Endometrium (tissue), 2 donors: Measurements from ENCODE around the gene PRDM16.

Experiments
- FAIRE-seq: peaks from 2 replicates; lab custom pipeline; 2012; peaks lifted over from hg19 to GRCh38; lab: Jason Lieb, UNC
- donor health status: control.
- donor health status: control.

Gene PRDM16

DNA sequence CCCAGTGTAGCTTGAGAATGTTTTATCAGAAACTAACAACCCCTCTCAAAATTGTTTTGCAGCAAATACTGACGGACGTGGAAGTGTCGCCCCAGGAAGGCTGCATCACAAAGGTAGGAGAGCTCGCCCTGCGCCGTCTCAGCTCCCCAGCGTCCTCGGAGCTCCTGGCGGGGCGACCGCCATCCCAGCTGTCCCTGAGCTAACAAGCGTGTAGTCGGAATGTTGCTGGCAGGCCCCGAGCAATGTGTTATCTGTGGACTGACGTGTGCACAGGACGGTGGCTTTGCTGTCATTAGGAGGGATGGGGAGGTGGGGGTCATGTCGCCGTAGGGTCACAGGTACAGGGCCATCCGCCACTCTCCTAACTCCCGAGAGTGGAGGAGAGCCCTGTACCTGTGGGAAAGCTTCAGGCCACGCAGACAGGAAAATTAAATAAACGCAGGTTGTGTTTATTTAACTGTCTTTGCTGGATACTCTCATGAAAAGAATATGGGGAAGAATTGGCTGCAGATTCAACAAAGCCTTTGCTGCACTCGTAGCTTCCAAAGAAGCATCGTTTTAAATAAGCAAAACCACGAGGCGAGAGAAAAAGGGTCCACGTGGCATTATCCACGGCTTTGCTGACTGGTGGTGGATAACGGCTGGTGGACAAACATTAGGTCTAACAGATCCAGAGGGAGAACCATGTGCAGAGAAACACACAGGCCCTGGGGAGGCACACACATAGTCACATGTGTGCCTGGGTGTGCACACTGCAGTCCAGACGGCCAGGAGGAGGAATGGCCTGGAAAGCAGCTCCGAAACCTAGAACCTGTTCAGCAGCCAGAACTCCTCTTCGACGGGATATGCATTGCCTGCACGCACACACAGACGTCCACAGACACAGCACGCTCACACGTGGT is 175.3 kb downstream of the PRDM16 start:
- FAIRE-seq, result no peak

DNA sequence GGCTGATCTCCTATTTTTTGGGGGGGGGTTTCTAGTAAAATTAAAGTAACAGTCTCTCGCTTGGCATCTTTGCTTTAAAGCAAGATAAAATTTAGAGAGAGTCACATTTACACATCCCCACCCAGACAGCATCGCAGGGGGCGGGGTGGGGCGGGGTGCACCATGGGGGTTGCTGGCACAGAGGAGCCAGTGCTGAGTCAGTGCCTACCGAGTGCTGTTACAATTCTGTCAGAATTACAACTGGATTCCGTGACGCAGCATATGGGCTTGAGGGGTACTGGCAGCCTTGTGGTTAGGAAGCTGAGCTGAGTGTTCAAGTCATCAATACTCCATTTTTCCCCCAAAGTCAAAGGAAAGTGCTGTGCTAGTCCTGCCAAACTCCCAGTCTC is 175.9 kb downstream of the PRDM16 start:
- no peak for FAIRE-seq

DNA sequence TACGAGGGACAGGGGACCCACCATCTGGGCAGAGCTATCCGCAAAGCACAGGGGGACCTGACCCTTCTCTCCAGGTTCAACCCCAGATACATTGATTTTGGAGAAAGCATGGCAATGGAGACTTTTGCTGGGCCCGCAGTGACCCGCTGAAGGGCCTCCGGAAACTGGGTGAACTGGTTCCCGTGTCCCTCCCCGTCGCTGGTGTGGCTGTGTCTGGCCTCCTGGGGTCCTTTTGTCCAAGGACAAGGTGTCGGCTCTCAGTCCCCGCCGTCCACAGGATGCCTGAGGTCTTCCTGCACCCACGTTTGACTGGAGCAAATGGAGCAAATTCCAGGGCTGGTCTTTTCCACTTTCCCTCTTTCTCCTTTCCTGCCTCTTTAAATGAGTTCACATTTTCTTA is 176.3 kb downstream of the PRDM16 start:
- no peak for FAIRE-seq

DNA sequence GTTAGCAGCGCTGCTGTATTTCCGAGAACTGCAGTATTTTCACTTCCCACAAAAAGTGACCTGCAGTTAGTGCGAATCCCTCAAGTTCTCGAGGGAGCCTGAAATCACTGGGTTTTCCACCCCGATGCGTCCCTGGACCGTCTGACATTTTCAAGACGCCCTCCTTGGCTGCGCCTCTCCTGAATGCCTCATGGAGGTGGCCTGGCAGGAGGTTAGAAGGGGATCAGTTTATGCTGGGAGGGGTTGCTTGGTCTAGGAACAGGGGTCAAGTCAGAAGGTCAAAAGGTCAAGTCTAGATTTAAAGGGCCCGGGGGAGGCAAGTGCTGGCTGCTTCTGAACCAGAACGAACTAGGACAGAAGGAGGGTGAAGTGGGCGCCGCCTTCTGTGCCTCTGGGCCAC is 176.8 kb downstream of the PRDM16 start:
- no peak for FAIRE-seq

DNA sequence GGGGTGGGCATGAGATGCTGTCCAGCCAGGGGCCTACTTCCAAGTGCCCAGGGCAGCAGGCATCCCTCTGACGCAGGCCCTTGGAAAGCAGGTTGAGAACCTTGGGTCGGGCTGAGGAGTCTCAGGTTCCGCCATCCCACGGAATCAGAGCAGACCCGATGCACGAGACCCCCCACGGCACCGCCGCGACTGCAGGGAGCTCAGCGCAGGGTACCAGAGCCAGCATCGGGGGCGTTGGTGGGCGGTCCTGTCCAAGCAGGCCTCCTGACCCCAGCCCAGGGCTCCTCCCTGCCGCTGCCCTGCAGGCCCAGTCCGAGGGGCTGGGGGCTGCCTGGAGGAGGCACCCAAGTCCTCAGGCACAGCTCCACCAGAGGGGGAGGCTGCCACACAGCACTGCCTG is 177.2 kb downstream of the PRDM16 start:
- no peak for FAIRE-seq

DNA sequence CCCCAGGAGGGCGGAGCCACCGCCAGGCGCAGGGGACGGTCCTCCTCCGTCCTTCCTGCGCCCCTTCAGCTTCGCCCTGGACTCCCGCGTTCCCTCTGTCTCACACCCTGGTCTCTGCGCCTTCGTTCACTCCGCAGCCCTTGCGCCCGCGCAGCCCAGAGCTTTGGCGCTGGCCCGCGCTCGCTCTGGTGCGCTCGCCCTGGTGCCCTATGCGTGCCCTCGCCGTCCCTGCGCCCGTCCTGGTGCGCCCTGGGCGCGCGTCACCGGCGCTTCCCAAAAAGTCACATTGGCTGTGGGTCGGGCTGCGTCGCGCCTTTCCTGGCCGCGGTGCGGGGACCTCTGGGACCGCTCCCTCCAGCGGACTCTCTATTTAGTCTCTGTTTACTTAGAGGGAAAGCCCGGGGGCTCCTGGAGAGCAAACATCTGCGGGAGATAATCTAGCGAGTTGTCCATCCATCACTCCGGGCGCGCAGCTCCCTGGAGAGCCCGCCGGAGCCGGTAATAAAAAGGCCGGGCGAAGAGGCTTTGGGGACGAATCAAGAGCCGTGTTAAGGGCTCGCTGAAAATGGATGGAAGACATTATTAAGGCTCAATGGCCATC is 178.6 kb downstream of the PRDM16 start:
- FAIRE-seq, result no peak

DNA sequence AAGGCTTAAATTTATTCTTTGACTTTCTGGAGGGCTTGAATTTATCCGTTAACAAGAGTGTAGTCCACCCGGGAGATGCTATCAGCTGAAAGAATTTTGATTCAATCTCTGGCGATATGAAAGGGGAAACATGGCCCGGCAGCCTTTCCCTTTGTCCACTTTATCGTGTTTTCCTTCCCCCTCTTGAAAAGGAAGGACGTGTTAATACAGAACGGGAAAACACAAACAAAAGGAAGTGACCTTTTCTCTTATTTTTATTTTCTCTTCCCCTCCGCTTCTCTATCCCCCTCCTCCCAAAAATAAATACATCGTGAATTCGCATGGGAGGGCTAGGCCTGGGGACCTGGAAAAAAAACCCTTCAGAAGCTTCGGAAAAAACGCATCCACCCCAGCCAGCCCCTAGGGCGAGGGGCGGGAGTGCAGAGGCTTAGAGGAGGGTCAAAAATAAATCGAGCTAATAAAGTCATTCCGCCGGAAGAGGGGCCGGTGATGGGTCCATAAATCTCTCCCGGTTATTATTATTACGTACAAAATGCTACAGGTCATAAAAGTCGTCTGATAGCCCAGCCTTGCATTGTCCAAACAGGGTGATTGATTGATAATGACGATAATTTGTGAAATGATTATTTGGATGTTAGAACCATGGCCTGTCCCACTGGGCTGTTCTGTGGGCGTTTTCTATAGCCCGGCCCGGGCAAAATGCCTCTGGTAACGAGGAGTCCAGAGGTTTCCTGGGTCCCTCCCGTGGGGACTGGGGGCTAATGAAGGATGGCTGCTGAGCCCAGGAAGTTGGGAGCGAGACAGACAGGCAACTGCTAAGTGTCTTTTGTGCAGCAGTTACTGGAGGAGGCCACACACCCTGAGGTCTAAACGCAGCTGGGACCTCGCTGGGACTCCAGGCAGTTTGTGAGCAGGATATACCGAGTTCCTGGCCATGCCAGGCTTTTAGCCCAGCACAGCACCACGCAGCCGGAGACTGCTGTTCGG is 179.4 kb downstream of the PRDM16 start:
- no peak for FAIRE-seq

DNA sequence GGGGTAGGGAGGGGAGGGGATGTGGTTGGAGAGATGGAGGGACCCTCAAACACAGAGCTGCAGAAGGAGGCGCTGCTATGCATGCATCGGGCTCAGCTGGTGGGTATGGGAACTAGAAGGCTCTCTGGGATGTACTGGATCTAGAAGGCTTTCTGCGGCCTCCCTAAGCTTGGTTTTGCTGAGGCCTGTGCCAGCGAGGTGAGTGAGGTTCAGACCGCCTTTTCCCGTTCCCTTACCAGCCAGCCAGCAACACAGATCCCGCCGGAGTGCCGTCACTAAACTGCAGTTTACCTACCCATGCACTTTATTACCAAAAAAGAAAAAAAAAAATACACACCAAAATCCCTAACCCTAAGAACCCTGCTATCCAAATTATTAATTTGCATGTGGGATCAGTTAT is 180.2 kb downstream of the PRDM16 start:
- no peak for FAIRE-seq

DNA sequence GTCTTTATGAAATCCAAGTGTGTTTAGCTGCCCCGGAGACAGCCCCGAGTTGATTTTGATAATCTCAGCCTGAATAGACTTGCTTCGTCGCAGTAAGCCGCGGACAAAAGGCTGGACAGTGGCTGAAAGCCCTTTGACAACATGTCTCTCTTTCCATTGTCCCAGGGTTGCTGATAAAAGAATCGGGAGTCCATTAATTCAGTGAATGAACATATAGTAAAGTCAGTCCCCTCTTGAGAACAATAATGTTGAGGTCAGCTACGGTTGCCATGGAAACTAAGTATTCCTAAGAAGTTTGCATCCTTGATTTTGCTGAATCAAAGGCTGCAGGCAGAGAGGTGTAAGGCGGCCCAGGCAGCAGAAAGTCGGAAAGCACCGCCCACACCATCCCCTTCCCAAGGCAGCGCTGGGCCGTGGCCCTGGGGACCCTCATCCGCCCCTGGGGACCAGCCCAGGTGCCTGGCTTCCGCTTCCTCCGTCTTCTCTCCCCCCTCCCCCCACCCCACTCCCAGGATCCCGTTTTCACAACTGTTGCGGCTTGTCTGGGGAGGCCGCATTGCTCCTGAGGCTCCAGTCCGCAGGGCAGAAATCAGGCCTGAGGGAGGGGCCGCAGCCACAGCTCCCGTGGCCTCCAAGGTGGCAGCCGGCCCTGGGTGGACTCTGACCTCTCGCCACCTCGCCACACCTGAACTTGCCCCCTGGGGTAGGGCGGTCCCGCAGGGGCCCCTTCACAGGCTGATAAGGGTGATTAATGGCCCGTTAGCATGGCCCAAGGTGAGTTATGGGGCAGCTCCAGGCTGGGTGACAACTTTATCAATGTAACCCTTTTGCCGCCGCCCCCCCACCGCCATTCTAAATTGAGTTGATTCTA is 180.9 kb downstream of the PRDM16 start:
- FAIRE-seq, result no peak

DNA sequence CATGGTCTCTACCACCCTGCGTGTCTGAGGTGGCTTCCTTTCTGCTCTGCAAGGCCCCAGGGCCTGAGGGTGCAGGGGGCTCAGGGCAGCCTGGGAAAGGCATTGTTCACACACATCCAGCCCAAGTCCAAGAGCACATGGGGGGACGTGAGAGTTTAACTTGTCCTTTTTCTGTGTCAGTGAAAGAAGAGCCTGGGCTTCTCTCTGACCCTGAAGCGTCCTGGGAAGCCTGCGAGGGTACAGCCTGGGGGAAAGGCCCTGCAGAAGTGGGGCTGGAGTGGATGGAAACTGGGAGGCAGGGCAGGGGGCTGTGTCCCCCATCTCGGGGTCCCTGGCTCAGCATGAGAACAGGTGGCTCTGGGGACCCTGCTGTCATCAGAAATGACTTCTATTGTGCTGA is 181.6 kb downstream of the PRDM16 start:
- no peak for FAIRE-seq

DNA sequence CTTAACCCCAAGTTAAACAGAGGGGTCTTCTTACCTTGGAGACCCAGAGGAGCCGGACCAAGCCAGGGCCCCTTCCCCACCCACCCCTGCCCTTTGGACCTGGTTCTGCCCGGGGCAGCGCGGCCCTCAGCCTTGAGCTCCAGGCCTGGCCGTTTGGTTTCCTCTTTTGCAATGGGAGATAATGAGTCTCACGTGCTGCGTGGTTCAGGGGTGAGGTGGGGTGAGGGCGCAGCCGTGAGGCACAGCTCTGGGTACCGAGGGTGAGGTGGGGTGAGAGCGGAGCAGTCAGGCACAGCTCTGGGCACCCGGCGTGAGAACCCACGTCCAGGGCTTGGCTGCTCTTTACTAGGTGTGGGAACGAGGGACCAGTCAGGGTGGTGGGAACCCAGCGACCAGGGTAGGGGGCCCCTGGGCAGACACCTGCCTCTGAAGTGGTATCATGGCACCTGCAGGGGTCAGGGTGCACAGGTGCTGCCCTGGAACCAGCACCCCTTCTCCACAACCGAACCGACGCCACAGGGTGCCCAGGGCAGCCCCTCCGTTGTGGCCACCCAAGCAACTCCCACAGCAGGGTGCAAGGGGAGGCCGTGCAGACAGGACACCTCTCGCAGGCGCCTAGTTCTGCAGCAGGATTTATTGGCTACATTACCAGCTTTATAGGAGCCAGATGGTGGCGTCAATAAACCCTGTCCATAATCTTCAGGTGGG is 182.2 kb downstream of the PRDM16 start:
- no peak for FAIRE-seq

DNA sequence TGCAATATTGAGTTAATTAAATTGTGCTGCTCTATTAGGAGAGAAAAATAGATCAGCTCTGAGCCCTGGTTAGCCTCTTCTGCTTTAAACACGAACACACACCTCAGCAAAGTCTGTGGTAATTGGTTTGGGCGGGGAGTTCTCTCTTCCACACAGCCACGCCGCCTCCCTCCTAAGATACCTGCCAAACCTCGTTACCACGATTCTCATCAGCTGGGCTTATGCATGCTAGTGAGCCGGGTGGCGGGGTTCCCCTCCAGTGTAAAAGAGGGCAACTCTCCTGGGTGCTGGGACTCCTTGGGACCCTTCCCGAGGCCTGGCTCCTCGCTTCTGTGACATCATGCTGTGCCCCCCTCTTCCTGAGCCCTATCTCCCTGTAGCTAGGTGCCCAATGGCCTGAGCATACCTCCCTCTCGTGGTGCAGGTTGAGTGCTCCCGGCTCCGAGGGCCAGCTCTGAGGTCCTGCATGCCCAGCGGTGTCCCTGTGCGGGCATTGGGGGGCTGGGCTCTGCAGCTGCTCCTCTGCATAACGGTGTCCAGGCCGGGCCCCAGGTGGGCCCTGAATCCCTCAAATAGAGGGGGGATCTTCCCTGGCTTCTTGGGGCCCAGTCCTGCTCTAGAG is 182.9 kb downstream of the PRDM16 start:
- FAIRE-seq, result no peak

DNA sequence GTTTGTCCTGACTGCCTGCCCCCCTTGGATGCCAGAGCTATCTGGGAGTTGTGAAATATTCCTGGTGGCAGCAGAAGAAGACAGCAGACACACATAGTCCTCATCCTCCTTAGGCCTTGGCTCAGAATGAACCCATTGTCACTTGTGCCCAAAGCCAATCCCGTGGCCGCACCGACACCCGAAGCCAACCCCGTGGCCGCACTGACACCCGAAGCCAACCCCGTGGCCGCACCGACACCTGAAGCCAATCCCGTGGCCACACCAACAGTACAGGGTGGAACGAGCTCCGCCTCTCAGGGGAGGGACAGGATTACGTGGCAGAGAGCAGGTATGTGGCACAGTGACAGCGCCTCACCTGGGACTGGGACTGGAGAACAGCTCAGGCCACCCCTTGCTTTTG is 186.7 kb downstream of the PRDM16 start:
- FAIRE-seq, result no peak

DNA sequence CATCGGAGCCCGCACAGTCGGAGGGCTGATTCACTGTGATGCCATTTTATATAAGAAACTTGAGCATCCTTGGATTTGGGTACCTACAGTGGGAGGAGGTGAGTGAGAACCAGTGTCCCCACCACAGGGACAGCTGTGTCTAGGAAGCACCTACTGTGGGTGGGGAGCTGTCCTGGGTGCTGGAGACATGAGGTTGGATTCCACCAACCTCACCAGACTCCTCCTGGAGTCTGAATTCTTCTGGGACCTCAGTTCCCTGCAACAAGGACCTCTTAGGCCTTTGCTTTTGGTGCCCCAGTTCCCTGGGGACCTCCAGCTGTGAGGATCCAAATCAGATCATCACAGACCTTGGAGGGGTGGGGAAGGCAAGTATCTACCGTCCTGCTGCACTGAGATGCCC is 188.8 kb downstream of the PRDM16 start:
- no peak for FAIRE-seq

DNA sequence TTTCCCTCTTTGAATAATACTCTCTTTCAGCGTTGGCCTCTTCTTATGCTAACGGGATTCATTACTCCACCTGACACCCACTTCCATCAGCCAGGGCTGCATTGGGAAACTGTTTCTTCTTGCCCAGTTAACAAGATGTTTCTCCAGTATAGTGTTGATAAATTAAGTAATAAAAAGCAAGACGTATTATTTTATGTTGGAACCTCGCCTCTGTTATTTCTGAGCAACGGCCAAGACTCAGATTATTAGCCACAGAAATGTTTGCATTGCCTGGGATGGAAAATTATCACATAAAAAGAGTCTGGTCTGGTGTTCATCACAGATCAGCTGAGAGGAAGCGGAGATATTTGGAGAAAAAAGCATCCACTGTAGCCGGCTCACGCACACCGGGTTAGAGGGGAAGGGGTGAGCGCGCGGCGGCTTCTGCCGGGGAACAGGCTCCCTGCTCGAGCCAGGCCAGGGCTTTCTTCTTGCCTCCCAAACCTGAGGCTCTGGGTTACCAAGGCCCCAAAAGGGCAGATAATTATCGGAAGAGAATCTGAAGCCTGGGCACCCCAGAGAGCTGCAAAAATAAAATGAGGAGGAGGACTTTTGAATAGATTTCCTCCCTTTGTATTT is 189.5 kb downstream of the PRDM16 start:
- FAIRE-seq, result no peak

DNA sequence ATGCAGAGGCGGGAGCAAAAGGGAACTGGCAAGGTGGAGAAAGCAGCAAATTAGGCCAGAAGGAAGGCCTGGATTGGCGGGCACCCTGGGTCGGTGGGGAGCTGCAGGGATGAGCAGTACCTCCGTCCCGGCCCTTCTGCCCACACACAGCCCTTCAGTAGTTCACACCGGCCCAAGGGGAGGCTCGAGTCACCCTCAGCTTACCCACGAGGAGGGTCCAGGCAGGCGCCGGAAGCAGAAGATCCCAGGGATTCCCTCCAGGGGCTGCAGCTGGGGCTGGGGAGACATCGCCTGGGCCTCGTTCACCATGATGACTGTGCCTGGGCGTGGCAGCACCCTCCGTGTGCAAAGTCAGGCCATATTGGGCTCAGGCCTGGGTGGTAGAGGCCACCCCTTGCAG is 190.0 kb downstream of the PRDM16 start:
- FAIRE-seq, result no peak

DNA sequence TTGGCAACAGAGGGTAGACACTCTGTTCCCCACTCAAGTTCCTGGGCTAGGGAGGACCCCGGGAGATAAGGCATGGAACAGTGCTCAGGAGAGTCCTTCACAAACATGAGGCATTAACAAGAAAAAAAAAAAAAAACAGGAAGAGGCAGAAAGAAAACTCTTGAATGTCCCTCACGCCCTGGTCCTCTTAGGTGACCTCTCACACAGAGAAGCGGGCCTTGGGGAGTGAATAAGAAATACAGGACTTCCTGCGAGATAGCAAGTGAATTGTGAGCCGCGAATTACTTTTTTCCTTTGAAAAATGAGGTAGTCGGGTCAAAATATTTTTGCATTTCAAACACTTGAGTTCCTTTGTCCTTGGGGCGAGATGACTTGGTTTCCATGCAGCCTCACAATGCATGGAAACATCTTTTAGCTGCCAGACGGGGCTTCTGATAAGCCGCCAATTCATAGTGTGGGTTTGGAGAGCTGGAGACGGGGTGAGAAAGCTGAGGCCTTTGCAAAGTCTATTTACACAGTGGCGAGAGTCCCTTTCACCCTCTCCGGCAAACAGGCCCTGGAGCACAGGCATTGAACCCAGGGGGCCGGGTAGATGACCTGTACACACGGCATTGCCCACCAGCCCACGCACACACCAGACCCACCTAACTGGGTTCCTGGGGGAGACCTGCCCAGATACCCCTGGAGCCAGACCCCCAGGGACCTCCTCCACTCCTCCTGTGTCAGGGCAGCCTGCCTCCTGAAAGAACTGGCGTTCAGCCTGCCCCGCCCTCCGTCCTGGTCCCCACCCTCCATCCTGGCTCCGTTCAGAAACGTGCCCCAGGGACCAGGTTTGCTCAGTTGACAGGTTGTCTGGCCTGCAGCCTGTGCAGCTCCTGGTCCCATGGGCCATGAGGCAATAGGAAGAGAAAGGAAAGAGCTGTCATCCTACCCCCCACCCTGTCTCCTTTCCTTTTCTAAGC is 192.3 kb downstream of the PRDM16 start:
- FAIRE-seq, result no peak

DNA sequence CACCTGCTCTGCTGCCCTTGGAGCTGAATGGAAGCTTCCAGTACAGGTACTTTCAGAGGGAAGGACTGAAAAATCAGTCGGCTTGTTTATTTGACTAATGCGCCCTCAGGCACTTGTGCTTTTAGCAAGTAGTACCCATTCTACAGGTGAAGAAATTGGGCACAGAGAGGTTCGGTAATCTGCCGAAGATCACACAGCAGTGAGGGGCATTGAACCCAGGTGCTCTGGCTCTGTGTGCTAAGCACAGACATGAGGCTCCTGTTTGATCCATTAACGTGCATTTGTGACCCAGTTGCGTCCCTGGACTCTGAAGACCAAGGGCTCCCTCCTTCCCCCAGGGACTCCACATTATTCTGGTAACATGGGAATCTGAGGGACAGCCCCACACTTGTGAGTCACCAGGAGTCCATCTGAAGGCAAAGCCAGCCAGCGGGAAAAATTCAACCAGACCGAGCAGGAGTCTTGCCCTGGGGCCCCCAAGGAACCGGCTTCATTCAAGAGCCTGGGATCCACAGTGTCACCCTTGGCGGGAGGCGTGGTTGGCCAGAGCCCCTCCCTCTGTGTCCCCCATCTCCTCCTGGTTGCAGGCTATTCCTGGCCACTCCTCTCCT is 193.1 kb downstream of the PRDM16 start:
- no peak for FAIRE-seq
